Right lobe of liver (tissue), 6 donors: ENCODE measurements around the gene TMTC3. TPM values are rescaled to one million over a fixed set of nuclear protein-coding genes. Genes with fewer than 3 reads are reported as not detected.

Experiments
- ATAC-seq, 4 donors: fragments of 200-7000 bp; cut with Tn5 transposase; one replicate each; pipeline ENCODE4 v1.9.1; 2020; ENCODE audit warnings: mild to moderate bottlenecking in 4 of 4, moderate library complexity in 4 of 4
- DNase-seq, 3 donors: peaks; one replicate each; pipeline ENCODE4 v3.0.0-alpha.2; 2020
- H3K27ac ChIP-seq, 3 donors: fragments of 200-600 bp; one replicate each; pipeline ENCODE4 v1.8.0; 2022
- H3K27me3 ChIP-seq, 2 donors: fragments of 200-600 bp; one replicate each; pipeline ENCODE4 v1.8.0; 2022
- H3K36me3 ChIP-seq, 4 donors: fragments of 200-600 bp; sonication (generic) in 1 of 4; one replicate each; pipeline versions ENCODE4 v1.5.1 to v1.8.0; 2017 to 2022; ENCODE audit warnings: control low read depth in 1 of 4
- H3K4me1 ChIP-seq, 4 donors: fragments of 200-600 bp; sonication (generic) in 1 of 4; one replicate each; pipeline versions ENCODE4 v1.5.1 to v1.8.0; 2017 to 2022; ENCODE audit warnings: control low read depth in 1 of 4
- H3K4me3 ChIP-seq, 3 donors: fragments of 200-600 bp; one replicate each; pipeline ENCODE4 v1.8.0; 2022
- H3K9me3 ChIP-seq, 4 donors: fragments of 200-600 bp; sonication (generic) in 1 of 4; one replicate each; pipeline versions ENCODE4 v1.5.1 to v1.8.0; 2017 to 2022; ENCODE audit warnings: control low read depth in 1 of 4
- POLR2A ChIP-seq: fragments of 450-650 bp; IDR thresholded peaks from one replicate; pipeline ENCODE4 v1.6.1; 2017; ENCODE audit warnings: antibody characterized with exemption, mild to moderate bottlenecking
- WGBS: methylation state at CpG from one replicate; pipeline ENCODE4 v1.1.6; 2018; ENCODE audit warnings: low coverage, low lambda C conversion rate; ENCODE audit not compliant: insufficient coverage; ENCODE audit errors: missing lambda C conversion rate; 5-methylcytosine and 5-hydroxymethylcytosine counted together
- intact Hi-C, 2 donors: fragments of 100-400 bp; cut with DNase I; formaldehyde crosslinking; loops; one replicate each; pipeline versions ENCODE4 v1.11.2 to v1.14.1; 2022
- total RNA-seq, 6 experiments: library from RNA; depleted of rRNA in 2 of 6; stranded (reverse); fragments of >200 nt in 2 of 6; fragmentation: NEBNext Ultra II Directional in 3 of 6; extraction: Animal tissue kit (Norgen Biotek cat#: 25700) in 3 of 6; gene quantifications; one replicate each; pipeline versions ENCODE4 v1.1.0 to v1.2.4, GENCODE V29; 2016 to 2023
- TF ChIP-seq, protein P1 (sequence below), 4 donors: fragments of 200-600 bp in 3 of 4; fragments of 450-650 bp in 1 of 4; IDR thresholded peaks; one replicate each; pipeline versions ENCODE4 v1.5.1 to v1.8.0; 2016 to 2022; ENCODE audit warnings: antibody characterized with exemption in 4 of 4, mild to moderate bottlenecking in 2 of 4
- donor health status: DM: no; HTN: yes; CAD: no.
- donor health status: DM: no; HTN: no; CAD: no.
- donor health status: DM: no; HTN: no; CAD: no.
- donor health status: DM: no; HTN: yes; CAD: no.
- donor health status: DM: no; HTN: yes; CAD: no.

Gene TMTC3
- total RNA-seq, 6 experiments from 2014 or later = 9.5 to 15.7 (median 12.8) TPM

- no peak overlapping the region for H3K4me3 ChIP-seq
- ATAC-seq = no peak
These were observed 105.1 kb downstream of the TMTC3 start for GRCh38 chr12:88247241-88247643.

DNA sequence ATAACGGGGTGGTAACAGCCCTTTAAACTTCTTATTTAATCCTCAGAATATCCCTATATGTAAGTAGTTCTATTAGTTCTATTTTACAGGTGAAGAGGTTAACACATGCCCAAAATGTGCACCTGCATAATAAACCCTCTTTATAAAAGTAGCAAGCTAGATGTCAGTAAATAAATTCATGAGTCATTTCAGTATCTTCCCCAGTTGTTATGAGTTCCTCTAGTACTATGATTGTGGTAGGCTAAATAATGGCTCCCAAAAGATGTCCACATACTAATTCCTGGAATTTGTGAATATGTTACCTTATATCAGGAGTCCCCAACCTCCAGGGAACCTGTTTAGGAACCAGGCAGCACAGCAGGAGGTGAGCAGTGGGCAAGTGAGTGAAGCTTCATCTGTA, 106.5 kb downstream of the TMTC3 start:
- intact Hi-C loops = no loop called here
- no peaks in the 10 kb centered on the region for H3K36me3 ChIP-seq
- ATAC-seq = no peak
- TF ChIP-seq POLR2A = no peak
- TF ChIP-seq, protein P1, sequence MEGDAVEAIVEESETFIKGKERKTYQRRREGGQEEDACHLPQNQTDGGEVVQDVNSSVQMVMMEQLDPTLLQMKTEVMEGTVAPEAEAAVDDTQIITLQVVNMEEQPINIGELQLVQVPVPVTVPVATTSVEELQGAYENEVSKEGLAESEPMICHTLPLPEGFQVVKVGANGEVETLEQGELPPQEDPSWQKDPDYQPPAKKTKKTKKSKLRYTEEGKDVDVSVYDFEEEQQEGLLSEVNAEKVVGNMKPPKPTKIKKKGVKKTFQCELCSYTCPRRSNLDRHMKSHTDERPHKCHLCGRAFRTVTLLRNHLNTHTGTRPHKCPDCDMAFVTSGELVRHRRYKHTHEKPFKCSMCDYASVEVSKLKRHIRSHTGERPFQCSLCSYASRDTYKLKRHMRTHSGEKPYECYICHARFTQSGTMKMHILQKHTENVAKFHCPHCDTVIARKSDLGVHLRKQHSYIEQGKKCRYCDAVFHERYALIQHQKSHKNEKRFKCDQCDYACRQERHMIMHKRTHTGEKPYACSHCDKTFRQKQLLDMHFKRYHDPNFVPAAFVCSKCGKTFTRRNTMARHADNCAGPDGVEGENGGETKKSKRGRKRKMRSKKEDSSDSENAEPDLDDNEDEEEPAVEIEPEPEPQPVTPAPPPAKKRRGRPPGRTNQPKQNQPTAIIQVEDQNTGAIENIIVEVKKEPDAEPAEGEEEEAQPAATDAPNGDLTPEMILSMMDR (IDR thresholded peaks at IDR 0.05) = no peak
- no peaks in the 10 kb centered on the region for H3K9me3 ChIP-seq
- DNase-seq = no peak
- 67% methylated on average over 1 of the region's 1 CpG for WGBS
- H3K4me3 ChIP-seq = no peak overlapping the region
- H3K27ac ChIP-seq = no peak overlapping the region
- no peaks in the 10 kb centered on the region for H3K27me3 ChIP-seq
- H3K4me1 ChIP-seq = no peaks in the 10 kb centered on the region

More at GRCh38 chr12:88247241-88247643, 105.1 kb downstream of the TMTC3 start:
- Histone ChIP-seq H3K4me1 (no peaks in the 10 kb centered on the region), H3K36me3 (no peaks in the 10 kb centered on the region), H3K9me3 (no peaks in the 10 kb centered on the region), H3K27me3 (no peaks in the 10 kb centered on the region), H3K27ac (no peak overlapping the region)
- TF ChIP-seq, protein P1 (IDR thresholded peaks at IDR 0.05) = no peak
- no peak for TF ChIP-seq POLR2A
- 43% methylated on average over 2 of the region's 2 CpGs for WGBS
- DNase-seq = no peak
- intact Hi-C loops = no loop called here

Other genes with a start within 250 kb of the TMTC3 start
- not detected for gene C12orf50, start 112.9 kb upstream of the TMTC3 start, total RNA-seq
- 1 to 10 TPM; 2.4 to 4.2 (median 3.5) TPM for gene CEP290, start 219 bp upstream of the TMTC3 start, total RNA-seq